Astrocyte of the cerebellum (primary cell): ENCODE results near the gene TSACC.

Experiments
- DNase-seq: peaks from one replicate; pipeline ENCODE4 v3.0.0-alpha.2; 2011; ENCODE audit warnings: low read depth
- H3K4me3 ChIP-seq: 2 replicates; pipeline ENCODE4 v1.5.1; 2011; ENCODE audit warnings: mild to moderate bottlenecking, low read depth, low read length, moderate library complexity
- CTCF ChIP-seq: IDR thresholded peaks from 2 replicates; pipeline ENCODE4 v1.5.1; 2012; ENCODE audit warnings: low read length, low read depth, moderate library complexity, mild to moderate bottlenecking; ENCODE audit errors: missing control alignments
- in situ Hi-C: cut with HindIII; loops from 2 replicates; pipeline ENCODE4 v1.10.0; 2017; ENCODE audit warnings: low sequenced_read_pairs

Gene TSACC

DNA sequence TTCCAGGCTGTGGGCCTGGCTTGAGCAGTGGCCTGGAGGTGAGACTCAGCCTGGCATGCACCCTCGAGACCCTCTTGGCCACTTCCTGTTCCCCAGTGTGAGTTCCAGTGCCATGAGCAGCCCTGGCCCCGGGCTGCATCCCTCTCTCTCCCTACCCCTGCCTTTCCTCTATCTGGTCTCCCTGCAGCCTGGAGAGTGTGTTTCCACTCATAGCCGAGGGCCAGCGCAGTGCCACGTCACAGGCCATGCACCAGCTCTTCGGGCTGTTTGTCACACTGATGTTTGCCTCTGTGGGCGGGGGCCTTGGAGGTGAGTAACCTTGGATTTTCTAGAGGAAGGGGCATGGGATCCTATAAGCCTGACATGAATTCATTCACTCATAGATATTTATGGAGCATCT lies 44.2 kb downstream of the TSACC start:
- TF ChIP-seq CTCF: no peak
- no peak overlapping the region for H3K4me3 ChIP-seq
- no peak for DNase-seq
- in situ Hi-C loops: no loop called here

DNA sequence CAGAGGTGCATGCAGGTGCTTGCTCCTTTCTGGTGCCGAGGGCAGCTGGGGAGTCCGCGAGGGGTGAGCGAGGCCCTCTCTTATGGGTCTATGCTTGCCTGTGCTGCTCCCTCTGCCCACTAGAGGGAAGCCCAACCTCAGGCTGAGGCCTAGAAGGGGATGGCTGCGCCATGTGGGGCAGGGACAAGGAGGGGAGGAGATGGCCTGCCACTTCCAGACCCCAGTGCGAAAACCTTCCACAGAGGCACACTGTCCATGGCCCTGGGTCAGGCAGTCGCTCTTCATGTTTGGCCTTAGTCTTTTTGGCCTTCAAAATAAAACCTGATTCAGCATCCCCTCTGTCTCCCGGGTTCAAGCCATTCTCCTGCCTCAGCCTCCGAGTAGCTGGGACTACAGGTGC lies 44.7 kb downstream of the TSACC start:
- DNase-seq: peak; percentile 18
- in situ Hi-C loops: no loop called here
- H3K4me3 ChIP-seq: no peak overlapping the region
- peak; percentile 91 for TF ChIP-seq CTCF

- in situ Hi-C loops: no loop called here
- no peak overlapping the region for H3K4me3 ChIP-seq
- no peak for TF ChIP-seq CTCF
- no peak for DNase-seq
Measured at GRCh38 chr1:156384007-156384406, 45.7 kb downstream of the TSACC start.

- H3K4me3 ChIP-seq: no peak overlapping the region
- no peak for TF ChIP-seq CTCF
- in situ Hi-C loops: no loop called here
- DNase-seq: no peak
Measured at GRCh38 chr1:156384658-156385057, 46.3 kb downstream of the TSACC start.

- H3K4me3 ChIP-seq: no peak overlapping the region
- TF ChIP-seq CTCF: peak; percentile 92
- in situ Hi-C loops: no loop called here
- peak; percentile 44 for DNase-seq
Measured at GRCh38 chr1:156385534-156386031, 47.3 kb downstream of the TSACC start.

DNA sequence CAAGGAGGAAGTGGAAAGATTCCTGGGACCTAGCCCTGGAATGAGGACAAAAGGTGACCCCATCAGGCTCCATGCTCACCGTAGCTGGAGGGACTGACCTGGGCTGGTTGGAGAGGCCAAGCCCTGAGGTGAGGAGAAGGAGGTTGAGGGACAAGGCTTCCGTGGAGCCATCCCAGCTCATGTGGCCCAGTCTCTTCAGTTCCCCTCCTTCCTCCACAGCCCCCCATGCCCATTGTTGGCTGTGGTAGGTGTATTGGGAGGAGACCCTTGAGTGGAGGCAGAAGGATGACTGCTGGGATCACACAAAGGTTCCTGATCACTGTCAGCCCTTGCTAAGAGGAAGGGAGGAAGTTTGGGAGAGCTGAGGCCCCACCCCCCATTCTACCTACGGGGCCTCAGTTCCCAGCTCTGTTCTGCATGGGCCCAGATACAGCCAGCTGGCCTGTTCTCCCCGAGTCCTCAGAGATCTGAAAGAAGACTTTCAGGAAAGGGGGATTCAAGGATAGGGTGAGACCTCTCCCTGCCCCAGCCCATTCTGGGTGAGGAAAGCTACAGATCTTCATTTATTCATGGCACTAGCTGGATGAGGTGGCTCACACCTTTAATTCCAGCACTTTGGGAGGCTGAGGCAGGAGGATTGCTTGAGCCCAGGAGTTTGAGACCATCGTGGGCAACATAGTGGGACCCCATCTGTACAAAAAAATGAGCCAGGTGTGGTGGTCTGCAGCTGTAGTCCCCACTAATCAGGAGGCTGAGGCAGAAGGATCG lies 48.0 kb downstream of the TSACC start:
- TF ChIP-seq CTCF: no peak
- in situ Hi-C loops: no loop called here
- no peak for DNase-seq
- H3K4me3 ChIP-seq: no peak overlapping the region
